ENCODE results near the gene KIR3DL3. TPM values are rescaled to one million over a fixed set of nuclear protein-coding genes. Genes with fewer than 3 reads are reported as not detected.

The KIR3DL3 gene
- total and polyA plus RNA-seq, 9 of the 15 experiments (the other 6 are each of a cell fraction or from before 2014, with no cell fraction given), result 0.11 TPM; not detected in 8

DNA sequence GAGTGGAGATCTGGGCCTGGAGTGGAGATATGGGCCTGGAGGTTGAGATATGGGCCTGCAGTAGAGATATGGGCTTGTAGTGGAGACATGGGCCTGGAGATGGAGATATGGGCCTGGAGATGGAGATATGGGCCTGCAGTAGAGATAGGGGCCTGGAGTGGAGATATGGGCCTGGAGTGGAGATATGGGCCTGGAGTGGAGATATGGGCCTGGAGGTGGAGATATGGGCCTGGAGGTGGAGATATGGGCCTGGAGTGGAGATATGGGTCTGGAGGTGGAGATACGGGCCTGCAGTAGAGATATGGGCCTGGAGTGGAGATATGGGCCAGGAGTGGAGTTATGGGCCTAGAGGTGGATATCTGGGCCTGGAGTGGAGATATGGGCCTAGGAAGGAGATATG, 14.5 kb downstream of the KIR3DL3 start:
- Histone ChIP-seq H3K9me1 (ENCODE audit: control insufficient read depth, insufficient read depth, low read length) (no peaks in the 10 kb centered on the region), H3K4me1 (replicated peaks in 1 of 2; ENCODE audit: control insufficient read depth in 2 of 2, insufficient read depth in 2 of 2, low read length in 2 of 2) (no peaks in the 10 kb centered on the region), H2AFZ (ENCODE audit: low read depth, low read length) (no peak overlapping the region), H3K36me3 (ENCODE audit: control insufficient read depth, insufficient read depth, low read length) (no peaks in the 10 kb centered on the region), H3K9ac (ENCODE audit: insufficient read depth in 1 of 2, low read depth in 2 of 2, low read length in 2 of 2) (no peak overlapping the region), H3K27me3 (ENCODE audit: control insufficient read depth in 2 of 2, insufficient read depth in 2 of 2, low read length in 2 of 2) (no peaks in the 10 kb centered on the region; a peak in 1 of 5 replicates), H3K9me3 (replicated peaks; ENCODE audit: control insufficient read depth, insufficient read depth, low read depth, low read length) (no peaks in the 10 kb centered on the region), H3K27ac (ENCODE audit: extremely low read depth, low read depth, low read length) (no peak overlapping the region), H3K79me2 (ENCODE audit: control insufficient read depth, insufficient read depth, low read length) (no peaks in the 10 kb centered on the region), H3K4me3 (no peak overlapping the region), H4K20me1 (replicated peaks; ENCODE audit: control insufficient read depth, insufficient read depth, low read length) (no peaks in the 10 kb centered on the region), H3K4me2 (ENCODE audit: insufficient read depth, low read length) (no peak overlapping the region)
- BruUV-seq (replicated peaks), result no TSS peak
- WGBS (ENCODE audit: insufficient coverage, low coverage, missing lambda C conversion rate), result 0% methylated on average over 1 of the region's 1 CpG
- ChIA-PET POLR2A (no interaction called here), CTCF (ENCODE audit: low intra/inter-chr PET ratio) (no interaction called here)
- in situ Hi-C loops (cut with MboI) (loop anchor here (5.0 kb wide), 1 partner anchor 109 kb away; no protein-coding TSS in a partner anchor), intact Hi-C loops (cut with micrococcal nuclease) (no loop called here)
- no peak for DNase-seq (ENCODE audit: extremely low read depth in 1 of 4, low spot score in 3 of 4)
- no peak for FAIRE-seq
- ATAC-seq, result no peak
- TF ChIP-seq, protein P1, sequence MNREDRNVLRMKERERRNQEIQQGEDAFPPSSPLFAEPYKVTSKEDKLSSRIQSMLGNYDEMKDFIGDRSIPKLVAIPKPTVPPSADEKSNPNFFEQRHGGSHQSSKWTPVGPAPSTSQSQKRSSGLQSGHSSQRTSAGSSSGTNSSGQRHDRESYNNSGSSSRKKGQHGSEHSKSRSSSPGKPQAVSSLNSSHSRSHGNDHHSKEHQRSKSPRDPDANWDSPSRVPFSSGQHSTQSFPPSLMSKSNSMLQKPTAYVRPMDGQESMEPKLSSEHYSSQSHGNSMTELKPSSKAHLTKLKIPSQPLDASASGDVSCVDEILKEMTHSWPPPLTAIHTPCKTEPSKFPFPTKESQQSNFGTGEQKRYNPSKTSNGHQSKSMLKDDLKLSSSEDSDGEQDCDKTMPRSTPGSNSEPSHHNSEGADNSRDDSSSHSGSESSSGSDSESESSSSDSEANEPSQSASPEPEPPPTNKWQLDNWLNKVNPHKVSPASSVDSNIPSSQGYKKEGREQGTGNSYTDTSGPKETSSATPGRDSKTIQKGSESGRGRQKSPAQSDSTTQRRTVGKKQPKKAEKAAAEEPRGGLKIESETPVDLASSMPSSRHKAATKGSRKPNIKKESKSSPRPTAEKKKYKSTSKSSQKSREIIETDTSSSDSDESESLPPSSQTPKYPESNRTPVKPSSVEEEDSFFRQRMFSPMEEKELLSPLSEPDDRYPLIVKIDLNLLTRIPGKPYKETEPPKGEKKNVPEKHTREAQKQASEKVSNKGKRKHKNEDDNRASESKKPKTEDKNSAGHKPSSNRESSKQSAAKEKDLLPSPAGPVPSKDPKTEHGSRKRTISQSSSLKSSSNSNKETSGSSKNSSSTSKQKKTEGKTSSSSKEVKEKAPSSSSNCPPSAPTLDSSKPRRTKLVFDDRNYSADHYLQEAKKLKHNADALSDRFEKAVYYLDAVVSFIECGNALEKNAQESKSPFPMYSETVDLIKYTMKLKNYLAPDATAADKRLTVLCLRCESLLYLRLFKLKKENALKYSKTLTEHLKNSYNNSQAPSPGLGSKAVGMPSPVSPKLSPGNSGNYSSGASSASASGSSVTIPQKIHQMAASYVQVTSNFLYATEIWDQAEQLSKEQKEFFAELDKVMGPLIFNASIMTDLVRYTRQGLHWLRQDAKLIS (CRISPR knock-in tag; IDR thresholded peaks at IDR 0.05), result no peak
- TF ChIP-seq, protein P2, sequence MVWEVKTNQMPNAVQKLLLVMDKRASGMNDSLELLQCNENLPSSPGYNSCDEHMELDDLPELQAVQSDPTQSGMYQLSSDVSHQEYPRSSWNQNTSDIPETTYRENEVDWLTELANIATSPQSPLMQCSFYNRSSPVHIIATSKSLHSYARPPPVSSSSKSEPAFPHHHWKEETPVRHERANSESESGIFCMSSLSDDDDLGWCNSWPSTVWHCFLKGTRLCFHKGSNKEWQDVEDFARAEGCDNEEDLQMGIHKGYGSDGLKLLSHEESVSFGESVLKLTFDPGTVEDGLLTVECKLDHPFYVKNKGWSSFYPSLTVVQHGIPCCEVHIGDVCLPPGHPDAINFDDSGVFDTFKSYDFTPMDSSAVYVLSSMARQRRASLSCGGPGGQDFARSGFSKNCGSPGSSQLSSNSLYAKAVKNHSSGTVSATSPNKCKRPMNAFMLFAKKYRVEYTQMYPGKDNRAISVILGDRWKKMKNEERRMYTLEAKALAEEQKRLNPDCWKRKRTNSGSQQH (CRISPR knock-in tag; IDR thresholded peaks at IDR 0.05), result no peak
- TF ChIP-seq TCF7L2 (IDR thresholded peaks at IDR 0.05; ENCODE audit: low read depth, low read length) (no peak), ZSCAN32 (CRISPR knock-in tag; IDR thresholded peaks at IDR 0.05) (no peak), ZKSCAN3 (CRISPR knock-in tag; IDR thresholded peaks at IDR 0.05) (no peak), FOXM1 (IDR thresholded peaks at IDR 0.05; ENCODE audit: low read depth) (no peak), FOXM1 (CRISPR knock-in tag; IDR thresholded peaks at IDR 0.05; ENCODE audit: low read depth) (no peak), TAL1 (IDR thresholded peaks at IDR 0.05) (peak; percentile 59), HMG20B (CRISPR knock-in tag; IDR thresholded peaks at IDR 0.05) (no peak), ZNF699 (CRISPR knock-in tag; IDR thresholded peaks at IDR 0.05; ENCODE audit: insufficient replicate concordance) (no peak), TCF3 (CRISPR knock-in tag; IDR thresholded peaks at IDR 0.05) (0 out of 2 replicates have a peak, but pooled peaks have one; percentile 8), MTF1 (CRISPR knock-in tag; IDR thresholded peaks at IDR 0.05; ENCODE audit: borderline replicate concordance) (no peak), MCM2 (IDR thresholded peaks at IDR 0.05; ENCODE audit: low read depth) (no peak), HCFC1 (IDR thresholded peaks at IDR 0.05; ENCODE audit: low read depth, low read length) (no peak), CBFA2T2 (conservative IDR thresholded peaks at IDR 0.05) (peak; percentile 67)
- TF ChIP-seq, protein P3, sequence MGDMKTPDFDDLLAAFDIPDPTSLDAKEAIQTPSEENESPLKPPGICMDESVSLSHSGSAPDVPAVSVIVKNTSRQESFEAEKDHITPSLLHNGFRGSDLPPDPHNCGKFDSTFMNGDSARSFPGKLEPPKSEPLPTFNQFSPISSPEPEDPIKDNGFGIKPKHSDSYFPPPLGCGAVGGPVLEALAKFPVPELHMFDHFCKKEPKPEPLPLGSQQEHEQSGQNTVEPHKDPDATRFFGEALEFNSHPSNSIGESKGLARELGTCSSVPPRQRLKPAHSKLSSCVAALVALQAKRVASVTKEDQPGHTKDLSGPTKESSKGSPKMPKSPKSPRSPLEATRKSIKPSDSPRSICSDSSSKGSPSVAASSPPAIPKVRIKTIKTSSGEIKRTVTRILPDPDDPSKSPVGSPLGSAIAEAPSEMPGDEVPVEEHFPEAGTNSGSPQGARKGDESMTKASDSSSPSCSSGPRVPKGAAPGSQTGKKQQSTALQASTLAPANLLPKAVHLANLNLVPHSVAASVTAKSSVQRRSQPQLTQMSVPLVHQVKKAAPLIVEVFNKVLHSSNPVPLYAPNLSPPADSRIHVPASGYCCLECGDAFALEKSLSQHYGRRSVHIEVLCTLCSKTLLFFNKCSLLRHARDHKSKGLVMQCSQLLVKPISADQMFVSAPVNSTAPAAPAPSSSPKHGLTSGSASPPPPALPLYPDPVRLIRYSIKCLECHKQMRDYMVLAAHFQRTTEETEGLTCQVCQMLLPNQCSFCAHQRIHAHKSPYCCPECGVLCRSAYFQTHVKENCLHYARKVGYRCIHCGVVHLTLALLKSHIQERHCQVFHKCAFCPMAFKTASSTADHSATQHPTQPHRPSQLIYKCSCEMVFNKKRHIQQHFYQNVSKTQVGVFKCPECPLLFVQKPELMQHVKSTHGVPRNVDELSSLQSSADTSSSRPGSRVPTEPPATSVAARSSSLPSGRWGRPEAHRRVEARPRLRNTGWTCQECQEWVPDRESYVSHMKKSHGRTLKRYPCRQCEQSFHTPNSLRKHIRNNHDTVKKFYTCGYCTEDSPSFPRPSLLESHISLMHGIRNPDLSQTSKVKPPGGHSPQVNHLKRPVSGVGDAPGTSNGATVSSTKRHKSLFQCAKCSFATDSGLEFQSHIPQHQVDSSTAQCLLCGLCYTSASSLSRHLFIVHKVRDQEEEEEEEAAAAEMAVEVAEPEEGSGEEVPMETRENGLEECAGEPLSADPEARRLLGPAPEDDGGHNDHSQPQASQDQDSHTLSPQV (IDR thresholded peaks at IDR 0.05), result no peak
